HEK293 (cell line): ENCODE results near the gene PCBP3.

Experiments
- CTCF ChIA-PET: fragments of 350-600 bp; formaldehyde crosslinking; extraction: SDS; loops from one replicate; lab custom pipeline; 2021; ENCODE audit warnings: antibody characterized with exemption; lab: Yijun Ruan, JAX
- POLR2A ChIA-PET: fragments of 300-600 bp; formaldehyde crosslinking; extraction: SDS; loops from one replicate; lab custom pipeline; 2020; ENCODE audit warnings: antibody characterized with exemption, inconsistent platforms; lab: Yijun Ruan, JAX
- H3K27ac ChIP-seq: fragments of 200-500 bp; sonication (Bioruptor generic); 2 replicates; pipeline ENCODE4 v1.5.1; 2014; ENCODE audit warnings: low read depth, low read length, control low read depth, inconsistent platforms; ENCODE audit errors: extremely low read depth
- H3K36me3 ChIP-seq, 2 experiments: fragments of 200-500 bp in 1 of 2; sonication (Bioruptor generic) in 1 of 2; 1 replicate in 1 of 2; 2 replicates in 1 of 2; pipeline ENCODE4 v1.5.1; 2014 to 2017; ENCODE audit warnings: inconsistent platforms in 2 of 2, low read length in 2 of 2; ENCODE audit not compliant: control insufficient read depth in 2 of 2, insufficient read depth in 1 of 2
- H3K4me1 ChIP-seq: fragments of 200-500 bp; sonication (Bioruptor generic); 2 replicates; pipeline ENCODE4 v1.5.1; 2014; ENCODE audit warnings: mild to moderate bottlenecking, low read length, inconsistent platforms; ENCODE audit not compliant: control insufficient read depth, insufficient read depth
- H3K4me3 ChIP-seq: 2 replicates; pipeline ENCODE4 v1.5.1; 2011; ENCODE audit warnings: low read depth, mild to moderate bottlenecking, control low read depth, low read length, moderate library complexity
- H3K9me3 ChIP-seq: fragments of 200-500 bp; sonication (Bioruptor generic); 2 replicates; pipeline ENCODE4 v1.5.1; 2014; ENCODE audit warnings: low read depth, low read length, inconsistent platforms; ENCODE audit not compliant: control insufficient read depth, insufficient read depth
- EGR2 ChIP-seq: fragments of 450-650 bp; formaldehyde crosslinking; IDR thresholded peaks from 2 replicates; pipeline ENCODE4 v1.5.1; 2016; ENCODE audit warnings: low read depth, missing biosample characterization, missing genetic modification characterization
- GLIS2 ChIP-seq: fragments of 450-650 bp; formaldehyde crosslinking; IDR thresholded peaks from 2 replicates; pipeline ENCODE4 v1.5.1; 2016; ENCODE audit warnings: missing biosample characterization, missing genetic modification characterization
- MEIS1 ChIP-seq: sonication (generic); formaldehyde crosslinking; IDR thresholded peaks from 2 replicates; pipeline ENCODE4 v1.8.1; 2022; ENCODE audit warnings: missing genetic modification reagents, mild to moderate bottlenecking, borderline replicate concordance
- WT1 ChIP-seq: fragments of 450-650 bp; formaldehyde crosslinking; IDR thresholded peaks from 2 replicates; pipeline ENCODE4 v1.5.1; 2016; ENCODE audit warnings: missing biosample characterization, missing genetic modification characterization
- ZNF114 ChIP-seq: fragments of 450-650 bp; formaldehyde crosslinking; IDR thresholded peaks from 2 replicates; pipeline ENCODE4 v1.5.0; 2017; ENCODE audit warnings: missing biosample characterization, missing genetic modification characterization
- ZNF248 ChIP-seq: fragments of 450-650 bp; formaldehyde crosslinking; IDR thresholded peaks from 2 replicates; pipeline ENCODE4 v1.5.1; 2017; ENCODE audit warnings: missing biosample characterization, missing genetic modification characterization
- ZNF311 ChIP-seq: fragments of 450-650 bp; formaldehyde crosslinking; IDR thresholded peaks from 2 replicates; pipeline ENCODE4 v1.5.1; 2017; ENCODE audit warnings: missing biosample characterization, missing genetic modification characterization, borderline replicate concordance
- ZNF596 ChIP-seq: fragments of 450-650 bp; IDR thresholded peaks from 2 replicates; pipeline ENCODE4 v1.5.0; 2018; ENCODE audit warnings: missing biosample characterization, mild to moderate bottlenecking, missing genetic modification characterization, moderate library complexity
- TF ChIP-seq, protein P1 (sequence below): fragments of 450-650 bp; formaldehyde crosslinking; IDR thresholded peaks from 2 replicates; pipeline ENCODE4 v1.5.1; 2017; ENCODE audit warnings: missing biosample characterization, missing genetic modification characterization
- TF ChIP-seq, protein P2 (sequence below): fragments of 450-650 bp; formaldehyde crosslinking; IDR thresholded peaks from 2 replicates; pipeline ENCODE4 v1.5.1; 2016; ENCODE audit warnings: missing biosample characterization, missing genetic modification characterization

Gene PCBP3

DNA sequence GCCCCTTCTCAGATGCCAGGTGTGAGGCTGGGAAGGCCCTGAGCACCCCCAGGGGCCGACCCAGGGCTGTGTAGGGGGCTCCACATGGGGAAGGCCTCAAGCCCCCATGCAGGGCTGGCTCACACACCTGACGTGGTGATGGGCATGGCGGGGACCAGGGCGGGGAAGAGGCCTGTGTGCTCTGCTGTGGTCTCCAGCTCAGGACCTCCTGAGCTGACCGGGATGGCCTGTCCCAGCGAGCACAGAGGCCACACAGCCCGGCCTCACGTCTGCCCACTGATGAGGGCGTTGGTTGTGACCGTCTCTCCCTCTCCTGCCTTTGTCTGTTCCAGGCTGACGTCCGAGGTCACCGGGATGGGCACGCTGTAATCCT, 297.8 kb downstream of the PCBP3 start:
- Histone ChIP-seq H3K27ac (no peak overlapping the region), H3K9me3 (no peaks in the 10 kb centered on the region), H3K4me3 (no peak overlapping the region), H3K4me1 (no peaks in the 10 kb centered on the region), H3K36me3 (no peaks in the 10 kb centered on the region)
- no peak for TF ChIP-seq WT1 (tag by site-specific recombination)
- TF ChIP-seq GLIS2 (tag by site-specific recombination) = 0 out of 2 replicates have a peak, but pooled peaks have one; percentile 16
- CTCF ChIA-PET = no interaction called here
- POLR2A ChIA-PET = no interaction called here

DNA sequence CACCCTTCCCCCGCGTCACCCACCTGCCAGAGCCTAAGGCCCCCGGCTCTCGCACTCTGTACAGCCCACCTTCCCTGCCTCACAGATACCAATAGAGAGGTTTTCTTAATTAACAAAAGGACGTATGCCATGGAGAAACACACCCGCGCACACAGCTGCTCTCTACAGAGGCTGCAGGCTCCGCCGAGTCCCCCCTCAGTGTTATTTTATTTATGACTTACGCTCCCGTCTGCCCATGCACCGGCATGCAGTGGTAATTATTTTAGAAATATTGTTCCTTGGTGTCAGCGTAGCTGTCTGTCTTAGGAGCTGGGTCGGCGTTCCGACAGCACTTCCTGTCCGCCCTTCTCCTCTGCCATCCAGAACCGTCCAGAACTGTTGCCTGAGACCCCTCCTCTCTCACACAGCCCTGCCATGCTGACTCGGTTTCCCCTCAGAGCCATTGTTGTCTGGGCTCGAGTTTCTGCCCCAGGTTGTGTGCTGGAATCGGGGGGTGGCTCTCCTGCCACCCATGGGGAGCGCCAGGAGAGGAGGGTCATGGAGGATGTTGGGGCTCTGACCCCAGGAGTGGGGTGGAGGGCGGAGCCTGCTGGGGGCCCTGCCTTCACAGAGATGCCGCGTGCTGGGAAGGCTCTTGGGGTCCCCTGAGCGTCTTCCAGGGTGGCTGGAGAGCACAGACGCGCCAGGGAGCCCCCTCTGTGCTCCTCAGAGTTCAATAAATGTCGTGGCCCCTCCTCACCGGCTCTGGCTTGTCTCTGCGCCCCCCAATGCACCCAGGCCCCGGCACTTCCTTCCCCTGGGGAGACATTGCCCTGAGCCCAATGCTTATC, 298.4 kb downstream of the PCBP3 start:
- ChIA-PET POLR2A (no interaction called here), CTCF (no interaction called here)
- no peak overlapping the region for H3K27ac ChIP-seq
- H3K4me1 ChIP-seq = no peaks in the 10 kb centered on the region
- no peaks in the 10 kb centered on the region for H3K36me3 ChIP-seq
- TF ChIP-seq MEIS1 (CRISPR knock-in tag) (no peak), EGR2 (tag by site-specific recombination) (peak; percentile 49; the same call in 1 of the 2 replicates), ZNF311 (tag by site-specific recombination) (no peak)
- TF ChIP-seq, protein P1, sequence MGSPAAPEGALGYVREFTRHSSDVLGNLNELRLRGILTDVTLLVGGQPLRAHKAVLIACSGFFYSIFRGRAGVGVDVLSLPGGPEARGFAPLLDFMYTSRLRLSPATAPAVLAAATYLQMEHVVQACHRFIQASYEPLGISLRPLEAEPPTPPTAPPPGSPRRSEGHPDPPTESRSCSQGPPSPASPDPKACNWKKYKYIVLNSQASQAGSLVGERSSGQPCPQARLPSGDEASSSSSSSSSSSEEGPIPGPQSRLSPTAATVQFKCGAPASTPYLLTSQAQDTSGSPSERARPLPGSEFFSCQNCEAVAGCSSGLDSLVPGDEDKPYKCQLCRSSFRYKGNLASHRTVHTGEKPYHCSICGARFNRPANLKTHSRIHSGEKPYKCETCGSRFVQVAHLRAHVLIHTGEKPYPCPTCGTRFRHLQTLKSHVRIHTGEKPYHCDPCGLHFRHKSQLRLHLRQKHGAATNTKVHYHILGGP (tag by site-specific recombination) = no peak
- H3K9me3 ChIP-seq = no peaks in the 10 kb centered on the region
- no peak overlapping the region for H3K4me3 ChIP-seq

DNA sequence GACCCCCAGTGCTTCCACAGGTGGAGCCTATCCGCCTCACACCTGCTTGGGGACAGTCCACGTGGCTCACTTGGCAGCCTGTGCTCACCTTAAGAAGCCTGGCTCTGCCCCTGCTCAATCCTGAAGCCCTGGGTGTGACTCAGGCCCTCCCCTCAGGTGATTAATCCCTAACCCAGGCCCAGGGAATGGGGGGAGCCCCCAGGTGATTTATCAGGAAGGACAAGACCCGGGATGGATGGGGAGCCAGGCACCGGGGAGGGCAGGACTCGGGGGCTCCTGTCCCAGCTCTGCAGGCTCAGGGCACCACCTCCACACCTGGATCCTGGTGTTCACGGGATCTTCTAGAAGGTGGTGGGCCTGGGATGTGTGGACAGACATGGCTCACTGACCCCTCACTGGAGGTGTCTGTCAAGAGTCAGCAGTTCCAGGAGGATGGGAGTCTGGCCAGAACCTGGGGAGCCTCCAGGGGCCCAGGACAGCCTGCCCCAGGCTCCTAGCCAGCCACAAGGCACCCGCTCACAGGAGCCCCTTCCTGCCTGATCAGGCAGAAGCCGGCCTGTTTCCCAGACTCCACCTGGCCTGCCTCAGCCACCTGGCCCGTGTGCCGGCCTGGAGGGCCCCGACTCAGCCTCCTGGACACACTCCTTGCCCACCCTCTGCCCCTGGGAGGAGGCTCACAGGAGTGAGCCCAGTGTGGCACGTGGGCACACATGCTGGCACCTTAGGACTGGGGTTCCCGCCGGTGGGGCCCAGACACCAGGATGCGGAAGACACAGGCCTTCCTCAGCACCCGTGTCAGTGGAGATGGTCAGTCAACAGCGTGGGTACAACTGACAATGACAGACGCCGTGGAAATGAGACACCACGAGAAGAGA, 299.5 kb downstream of the PCBP3 start:
- Histone ChIP-seq H3K4me1 (no peaks in the 10 kb centered on the region), H3K36me3 (no peaks in the 10 kb centered on the region), H3K9me3 (no peaks in the 10 kb centered on the region), H3K4me3 (no peak overlapping the region), H3K27ac (no peak overlapping the region)
- ChIA-PET POLR2A (no interaction called here), CTCF (no interaction called here)
- TF ChIP-seq, protein P2, sequence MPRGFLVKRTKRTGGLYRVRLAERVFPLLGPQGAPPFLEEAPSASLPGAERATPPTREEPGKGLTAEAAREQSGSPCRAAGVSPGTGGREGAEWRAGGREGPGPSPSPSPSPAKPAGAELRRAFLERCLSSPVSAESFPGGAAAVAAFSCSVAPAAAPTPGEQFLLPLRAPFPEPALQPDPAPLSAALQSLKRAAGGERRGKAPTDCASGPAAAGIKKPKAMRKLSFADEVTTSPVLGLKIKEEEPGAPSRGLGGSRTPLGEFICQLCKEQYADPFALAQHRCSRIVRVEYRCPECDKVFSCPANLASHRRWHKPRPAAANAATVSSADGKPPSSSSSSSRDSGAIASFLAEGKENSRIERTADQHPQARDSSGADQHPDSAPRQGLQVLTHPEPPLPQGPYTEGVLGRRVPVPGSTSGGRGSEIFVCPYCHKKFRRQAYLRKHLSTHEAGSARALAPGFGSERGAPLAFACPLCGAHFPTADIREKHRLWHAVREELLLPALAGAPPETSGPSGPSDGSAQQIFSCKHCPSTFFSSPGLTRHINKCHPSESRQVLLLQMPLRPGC (tag by site-specific recombination) = no peak
- TF ChIP-seq ZNF114 (tag by site-specific recombination) (no peak), ZNF596 (tag by site-specific recombination) (no peak), ZNF311 (tag by site-specific recombination) (no peak), ZNF248 (tag by site-specific recombination) (no peak)
- TF ChIP-seq, protein P1 (tag by site-specific recombination) = no peak
